Fibroblast of villous mesenchyme (primary cell): ENCODE results near the gene PUDP. TPM values are rescaled to one million over a fixed set of nuclear protein-coding genes. Genes with fewer than 3 reads are reported as not detected.

Experiments used
- small RNA-seq: library from RNA; depleted of rRNA; stranded (forward); fragments of <200 nt; gene quantifications from one replicate; pipeline ENCODE3, GENCODE V24; 2012
- total RNA-seq: library from RNA; depleted of rRNA; stranded (reverse); fragments of >200 nt; gene quantifications from 2 replicates; pipeline ENCODE4 v1.2.3, GENCODE V29; 2012

Gene PUDP
- total RNA-seq, 1 donor = 15.1 TPM

Small RNA genes within 50 kb of the gene (small RNA-seq; reads per million reads assigned to genes)
- not detected for gene MIR4767

Other genes with a start within 250 kb of the PUDP start
- 4.5 and 6.9 TPM in 2 replicates for gene STS, start 441 bp downstream of the PUDP start, total RNA-seq